CD4-positive, alpha-beta T cell treated with Interleukin-10 for 1 hour (primary cell): ENCODE data around the gene DICER1.
A peak's percentile ranks its signal among the peaks of the same experiment; 100 is the strongest.
"Not testable (repeated sequence)": the region's sequence is repeated elsewhere in the genome, so short reads cannot be mapped to it uniquely, and the experiment has no call there.

Experiments
- DNase-seq: peaks from one replicate; pipeline ENCODE4 v3.0.0-alpha.2; 2020

Gene DICER1

GRCh38 chr14:95143808-95144620 lies 13.3 kb downstream of the DICER1 start:
- no peak for DNase-seq

GRCh38 chr14:95142208-95142607 lies 15.1 kb downstream of the DICER1 start:
- DNase-seq, result no peak

- DNase-seq, result no peak
These were observed 15.6 kb downstream of the DICER1 start for GRCh38 chr14:95141684-95142083.

GRCh38 chr14:95140060-95140858 lies 17.1 kb downstream of the DICER1 start:
- peak; percentile 3 for DNase-seq

GRCh38 chr14:95138876-95139275 lies 18.5 kb downstream of the DICER1 start:
- DNase-seq, result no peak

- not testable (repeated sequence) for DNase-seq
These were observed 18.9 kb downstream of the DICER1 start for GRCh38 chr14:95138455-95138854.

GRCh38 chr14:95137804-95138167 lies 19.5 kb downstream of the DICER1 start:
- no peak for DNase-seq

GRCh38 chr14:95137164-95137803 lies 20.0 kb downstream of the DICER1 start:
- no peak for DNase-seq

- no peak for DNase-seq
These were observed 20.7 kb downstream of the DICER1 start for GRCh38 chr14:95136631-95137030.

- DNase-seq, result no peak
These were observed 22.9 kb downstream of the DICER1 start for GRCh38 chr14:95134304-95134933.

GRCh38 chr14:95133282-95133681 lies 24.0 kb downstream of the DICER1 start:
- DNase-seq, result no peak

- no peak for DNase-seq
These were observed 24.6 kb downstream of the DICER1 start for GRCh38 chr14:95132760-95133159.

GRCh38 chr14:95130549-95130948 lies 26.8 kb downstream of the DICER1 start:
- no peak for DNase-seq

GRCh38 chr14:95128140-95128539 lies 29.2 kb downstream of the DICER1 start:
- no peak for DNase-seq

- no peak for DNase-seq
These were observed 29.8 kb downstream of the DICER1 start for GRCh38 chr14:95127531-95127911.

GRCh38 chr14:95126906-95127530 lies 30.3 kb downstream of the DICER1 start:
- no peak for DNase-seq

- DNase-seq, result no peak
These were observed 31.4 kb downstream of the DICER1 start for GRCh38 chr14:95125915-95126314.

GRCh38 chr14:95125221-95125620 lies 32.1 kb downstream of the DICER1 start:
- DNase-seq, result no peak

GRCh38 chr14:95123891-95124579 lies 33.3 kb downstream of the DICER1 start:
- no peak for DNase-seq

- DNase-seq, result no peak
These were observed 34.7 kb downstream of the DICER1 start for GRCh38 chr14:95122621-95122945.

- no peak for DNase-seq
These were observed 35.3 kb downstream of the DICER1 start for GRCh38 chr14:95121911-95122620.

- DNase-seq, result no peak
These were observed 38.0 kb downstream of the DICER1 start for GRCh38 chr14:95119336-95119735.
